GM10248 (cell line): ENCODE results near the gene DHRS13.
"Not testable (repeated sequence)": the region's sequence is repeated elsewhere in the genome, so short reads cannot be mapped to it uniquely, and the experiment has no call there.

Source experiments
- CTCF ChIA-PET: fragments of 300-600 bp; sonication (Branson Sonifier 250); formaldehyde crosslinking; extraction: SDS; loops from one replicate; lab custom pipeline; 2021; ENCODE audit warnings: antibody characterized with exemption; lab: Yijun Ruan, JAX
- POLR2A ChIA-PET: fragments of 350-650 bp; sonication (Branson Sonifier 250); formaldehyde crosslinking; extraction: SDS; loops from one replicate; lab custom pipeline; 2020; ENCODE audit warnings: antibody characterized with exemption; lab: Yijun Ruan, JAX
- DNase-seq: peaks from one replicate; pipeline ENCODE4 v3.0.0; 2012; ENCODE audit errors: extremely low spot score
- TF ChIP-seq, protein P1 (sequence below): IDR thresholded peaks from 2 replicates; pipeline ENCODE4 v1.5.1; 2012; ENCODE audit warnings: mild to moderate bottlenecking, low read depth; ENCODE audit errors: extremely low read depth, missing control alignments, control extremely low read depth

The DHRS13 gene

DNA sequence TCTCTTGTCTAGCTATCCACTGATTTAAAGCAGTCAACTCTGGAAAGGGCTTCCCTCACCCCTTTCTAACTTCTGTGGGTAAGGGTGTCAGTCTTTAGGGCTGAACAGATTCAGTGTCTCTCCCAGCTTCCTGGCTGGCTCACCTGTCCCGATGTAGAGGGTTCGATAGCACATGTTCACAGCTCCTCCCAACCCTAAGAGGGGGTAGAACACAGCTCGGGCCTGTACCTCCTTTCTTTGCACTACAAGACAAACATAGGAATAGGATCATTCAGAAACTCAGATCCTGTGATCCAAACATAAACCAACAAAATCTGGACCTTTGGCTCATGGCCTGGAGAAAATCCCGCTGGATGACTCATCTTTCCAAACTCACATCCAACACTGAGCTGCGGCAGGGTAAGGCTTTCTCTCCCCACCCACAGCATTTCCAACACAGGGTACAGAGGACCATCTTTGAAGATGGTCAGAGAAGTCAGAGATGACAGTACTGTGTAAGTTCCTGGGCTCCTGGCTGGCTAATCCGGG, 5.8 kb upstream of the DHRS13 start:
- ChIA-PET POLR2A (interaction anchor here (0.6 to 0.9 kb wide), 2 partner anchors 26 to 182 kb away, joined by 4 to 5 read pairs; no protein-coding TSS in a partner anchor), CTCF (interaction anchor here (0.9 to 11.5 kb wide), 11 partner anchors 10 to 262 kb away, joined by 3 to 89 read pairs (median 8); partner anchors contain the start of genes FLOT2 and TLCD1)
- no peak for DNase-seq
- TF ChIP-seq, protein P1, sequence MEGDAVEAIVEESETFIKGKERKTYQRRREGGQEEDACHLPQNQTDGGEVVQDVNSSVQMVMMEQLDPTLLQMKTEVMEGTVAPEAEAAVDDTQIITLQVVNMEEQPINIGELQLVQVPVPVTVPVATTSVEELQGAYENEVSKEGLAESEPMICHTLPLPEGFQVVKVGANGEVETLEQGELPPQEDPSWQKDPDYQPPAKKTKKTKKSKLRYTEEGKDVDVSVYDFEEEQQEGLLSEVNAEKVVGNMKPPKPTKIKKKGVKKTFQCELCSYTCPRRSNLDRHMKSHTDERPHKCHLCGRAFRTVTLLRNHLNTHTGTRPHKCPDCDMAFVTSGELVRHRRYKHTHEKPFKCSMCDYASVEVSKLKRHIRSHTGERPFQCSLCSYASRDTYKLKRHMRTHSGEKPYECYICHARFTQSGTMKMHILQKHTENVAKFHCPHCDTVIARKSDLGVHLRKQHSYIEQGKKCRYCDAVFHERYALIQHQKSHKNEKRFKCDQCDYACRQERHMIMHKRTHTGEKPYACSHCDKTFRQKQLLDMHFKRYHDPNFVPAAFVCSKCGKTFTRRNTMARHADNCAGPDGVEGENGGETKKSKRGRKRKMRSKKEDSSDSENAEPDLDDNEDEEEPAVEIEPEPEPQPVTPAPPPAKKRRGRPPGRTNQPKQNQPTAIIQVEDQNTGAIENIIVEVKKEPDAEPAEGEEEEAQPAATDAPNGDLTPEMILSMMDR, result no peak

DNA sequence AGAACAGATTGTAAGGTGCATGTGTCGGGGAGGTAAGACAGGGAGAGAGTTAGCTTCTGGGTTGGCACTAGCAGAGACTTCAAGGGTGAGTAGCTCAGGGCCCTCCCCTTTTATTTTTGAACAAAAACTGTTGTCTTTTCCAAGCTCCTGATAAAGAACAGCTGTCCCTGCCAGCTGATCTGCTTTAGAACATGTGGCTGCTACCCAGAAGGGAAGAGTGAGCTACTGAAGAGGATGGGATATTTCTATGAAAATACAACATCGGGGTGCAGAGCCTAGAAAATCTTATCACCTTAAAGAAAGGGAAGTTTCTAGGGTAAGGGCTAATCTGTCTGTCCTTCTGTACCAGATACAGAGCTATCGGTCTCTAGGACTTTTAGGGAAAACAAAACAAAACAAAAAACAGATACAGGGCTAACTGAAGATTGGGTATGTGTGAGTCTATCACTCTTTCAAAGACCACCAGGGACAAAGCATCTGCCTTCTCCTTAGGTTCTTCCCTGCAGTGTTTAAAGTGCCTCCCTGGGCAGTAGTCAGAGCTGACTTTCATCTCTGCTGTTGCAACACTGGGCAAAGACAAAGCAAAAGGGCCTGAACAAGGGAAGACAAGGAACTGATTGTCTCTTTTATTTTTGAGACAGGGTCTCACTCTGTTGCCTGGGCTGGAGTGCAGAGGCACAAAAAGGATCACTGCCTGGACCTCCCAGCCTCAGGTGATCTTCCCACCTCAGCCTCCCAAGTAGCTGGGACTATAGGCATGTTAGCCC, 5.0 kb upstream of the DHRS13 start:
- no peak for DNase-seq
- CTCF ChIA-PET, result interaction anchor here (1.2 to 11.5 kb wide), 12 partner anchors 9 to 210 kb away, joined by 3 to 89 read pairs (median 12); partner anchors contain the start of genes FLOT2 and TLCD1
- TF ChIP-seq, protein P1, result no peak
- POLR2A ChIA-PET, result interaction anchor here (0.6 to 0.9 kb wide), 3 partner anchors 25 to 163 kb away, joined by 3 to 4 read pairs (median 4); no protein-coding TSS in a partner anchor

DNA sequence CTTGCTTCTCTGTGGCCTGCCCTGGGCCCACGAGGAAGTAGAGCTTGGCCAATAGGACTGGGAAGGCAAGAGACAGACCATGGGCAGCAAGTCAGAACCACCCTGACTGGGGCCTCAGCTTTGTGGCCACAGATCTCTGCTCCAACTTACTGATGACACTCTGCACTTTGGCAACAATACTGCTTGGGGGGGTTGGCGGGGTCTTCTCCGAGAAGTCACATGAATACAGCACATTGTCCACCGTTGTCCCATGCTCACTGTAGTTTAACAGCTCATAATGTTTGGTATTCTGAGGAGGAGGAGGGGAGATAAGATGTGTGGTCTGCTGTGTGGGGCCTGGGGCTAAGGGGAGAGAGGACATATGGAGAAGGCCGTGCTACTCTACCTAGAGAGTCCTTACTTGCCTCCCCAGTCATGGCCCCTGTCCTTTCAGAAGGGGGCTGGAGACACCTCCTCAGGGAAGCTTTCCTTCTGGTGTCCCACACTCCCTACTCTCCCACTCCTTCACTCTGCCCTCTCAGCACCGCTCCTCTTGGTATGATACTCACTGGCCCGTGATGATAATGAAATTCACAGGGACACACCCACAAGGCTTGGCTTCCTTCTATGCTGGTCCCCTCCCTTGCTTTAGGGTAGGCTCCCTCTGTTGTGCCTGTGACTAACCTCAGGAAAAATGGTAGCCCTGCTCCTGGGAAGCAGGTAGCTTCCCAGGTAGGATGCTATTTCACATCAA, 4.0 kb upstream of the DHRS13 start:
- POLR2A ChIA-PET, result interaction anchor here (0.6 to 0.9 kb wide), 2 partner anchors 35 to 162 kb away, joined by 3 to 4 read pairs; no protein-coding TSS in a partner anchor
- TF ChIP-seq, protein P1, result no peak
- CTCF ChIA-PET, result interaction anchor here (1.4 to 11.5 kb wide), 8 partner anchors 8 to 180 kb away, joined by 5 to 89 read pairs (median 16); partner anchors contain the start of genes FLOT2 and TLCD1
- no peak for DNase-seq

DNA sequence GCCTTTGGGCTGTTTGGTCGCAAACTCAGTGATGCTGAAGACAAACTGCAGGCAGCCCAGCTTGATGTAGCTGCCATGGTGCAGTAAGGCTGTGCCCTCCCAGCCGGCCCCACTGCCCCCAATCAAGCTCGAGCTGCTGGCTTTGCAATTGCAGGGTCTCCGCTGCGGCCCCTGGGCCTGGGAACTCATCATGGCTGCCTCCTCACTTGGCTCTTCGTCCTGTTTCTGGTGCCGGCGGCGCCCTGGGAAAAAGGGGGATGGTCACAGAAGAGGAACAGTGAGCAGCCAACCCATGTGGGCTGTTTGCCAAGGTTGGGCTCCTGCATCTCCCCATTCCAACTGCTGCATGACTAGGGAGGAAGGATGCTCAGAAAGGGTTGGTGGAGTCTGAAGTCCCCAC, 3.4 kb upstream of the DHRS13 start:
- ChIA-PET POLR2A (no interaction called here), CTCF (interaction anchor here (2.5 to 11.5 kb wide), 5 partner anchors 10 to 179 kb away, joined by 15 to 89 read pairs (median 18); partner anchors contain the start of gene TLCD1)
- DNase-seq, result no peak
- TF ChIP-seq, protein P1, result no peak

DNA sequence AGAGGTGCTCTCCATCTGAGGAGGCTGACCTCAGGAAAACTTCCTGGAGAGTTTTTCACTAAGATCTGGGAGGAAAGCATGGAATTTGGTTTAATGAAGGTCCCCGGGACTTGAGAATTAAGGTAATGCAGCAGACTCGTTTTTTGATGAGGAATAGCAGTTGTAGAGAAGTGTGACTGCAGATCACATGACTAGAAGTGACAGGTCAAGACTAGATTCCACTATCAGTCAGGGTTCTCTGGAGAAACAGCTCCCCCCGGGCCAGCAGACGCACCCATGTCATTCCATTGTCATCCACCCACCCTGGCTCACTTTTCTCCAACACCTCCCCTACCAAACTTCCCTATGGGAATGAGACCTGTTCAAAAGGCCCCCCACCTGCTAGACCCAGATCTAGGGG, 1.9 kb upstream of the DHRS13 start:
- DNase-seq, result no peak
- TF ChIP-seq, protein P1, result no peak
- POLR2A ChIA-PET, result no interaction called here
- CTCF ChIA-PET, result interaction anchor here (1.2 to 11.5 kb wide), 7 partner anchors 8 to 178 kb away, joined by 3 to 89 read pairs (median 37); partner anchors contain the start of genes FAM222B and TLCD1

DNA sequence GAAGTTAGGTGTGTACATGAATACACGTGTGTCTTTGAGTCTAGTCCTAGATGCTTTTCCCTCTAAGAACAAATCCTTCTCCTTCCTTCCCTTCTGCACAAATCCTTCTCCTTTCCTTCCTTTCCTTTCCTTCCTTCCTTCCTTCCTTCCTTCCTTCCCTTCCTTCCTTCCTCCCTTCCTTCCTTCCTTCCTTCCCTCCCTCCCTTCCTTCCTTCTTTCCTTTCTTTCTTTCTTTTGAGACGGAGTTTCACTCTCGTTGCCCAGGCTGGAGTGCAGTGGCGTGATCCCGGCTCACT, 615 bp upstream of the DHRS13 start:
- CTCF ChIA-PET, result interaction anchor here (0.7 to 11.5 kb wide), 21 partner anchors 9 to 176 kb away, joined by 3 to 89 read pairs (median 9); partner anchors contain the start of genes FAM222B, PHF12 and TLCD1
- DNase-seq, POLR2A ChIA-PET: not testable (repeated sequence)
